SK-N-SH treated with all-trans-retinoic acid at 6 μM for 48 hours (cell line): ENCODE measurements around the gene NEURL1.

Source experiments
- ARNTL ChIP-seq: fragments of 450-650 bp; formaldehyde crosslinking; IDR thresholded peaks from 2 replicates; pipeline ENCODE4 v1.5.0; 2020; ENCODE audit warnings: low read depth, mild to moderate bottlenecking, moderate library complexity, borderline replicate concordance
- CREB5 ChIP-seq: fragments of 250-450 bp; sonication (Bioruptor Pico); IDR thresholded peaks from 2 replicates; pipeline ENCODE4 v1.5.1; 2020; ENCODE audit warnings: low read depth, mild to moderate bottlenecking, moderate library complexity
- CSDC2 ChIP-seq: fragments of 250-450 bp; sonication (Bioruptor Pico); IDR thresholded peaks from 2 replicates; pipeline ENCODE4 v1.5.0; 2020; ENCODE audit warnings: mild to moderate bottlenecking, moderate library complexity
- GLIS3 ChIP-seq: fragments of 250-450 bp; sonication (Bioruptor Pico); IDR thresholded peaks from 2 replicates; pipeline ENCODE4 v1.5.0; 2020; ENCODE audit warnings: mild to moderate bottlenecking, moderate library complexity
- PATZ1 ChIP-seq: fragments of 250-450 bp; sonication (Bioruptor Pico); IDR thresholded peaks from 2 replicates; pipeline ENCODE4 v1.8.0; 2020; ENCODE audit warnings: mild to moderate bottlenecking, moderate library complexity, borderline replicate concordance
- PPARA ChIP-seq: fragments of 250-450 bp; sonication (Bioruptor Pico); IDR thresholded peaks from 2 replicates; pipeline ENCODE4 v1.5.0; 2020; ENCODE audit warnings: mild to moderate bottlenecking, borderline replicate concordance
- TOX ChIP-seq: fragments of 250-450 bp; sonication (Bioruptor Pico); IDR thresholded peaks from 2 replicates; pipeline ENCODE4 v1.8.0; 2021; ENCODE audit warnings: mild to moderate bottlenecking, moderate library complexity, borderline replicate concordance
- TSHZ2 ChIP-seq: fragments of 250-450 bp; sonication (Bioruptor Pico); IDR thresholded peaks from 2 replicates; pipeline ENCODE4 v1.5.0; 2020; ENCODE audit warnings: mild to moderate bottlenecking, moderate library complexity
- ZC3H10 ChIP-seq: fragments of 250-450 bp; sonication (Bioruptor Pico); IDR thresholded peaks from 2 replicates; pipeline ENCODE4 v1.5.1; 2021; ENCODE audit warnings: mild to moderate bottlenecking, moderate library complexity
- ZFP3 ChIP-seq: fragments of 250-450 bp; sonication (Bioruptor Pico); IDR thresholded peaks from 2 replicates; pipeline ENCODE4 v1.5.0; 2020; ENCODE audit warnings: mild to moderate bottlenecking, moderate library complexity
- ZFP30 ChIP-seq: fragments of 450-650 bp; formaldehyde crosslinking; IDR thresholded peaks from 2 replicates; pipeline ENCODE4 v1.5.0; 2022; ENCODE audit warnings: mild to moderate bottlenecking, moderate library complexity
- ZNF70 ChIP-seq: fragments of 450-650 bp; formaldehyde crosslinking; IDR thresholded peaks from 2 replicates; pipeline ENCODE4 v1.5.0; 2020; ENCODE audit warnings: mild to moderate bottlenecking, moderate library complexity

GRCh38 chr10:103547391-103547946 lies 54.0 kb downstream of the NEURL1 start:
- TF ChIP-seq GLIS3 (no peak), ZFP3 (no peak), TOX (CRISPR knock-in tag) (no peak), PPARA (no peak), CSDC2 (CRISPR knock-in tag) (no peak), ARNTL (no peak), CREB5 (CRISPR knock-in tag) (no peak), ZC3H10 (CRISPR knock-in tag) (no peak), ZNF70 (CRISPR knock-in tag) (no peak), ZFP30 (CRISPR knock-in tag) (no peak), PATZ1 (CRISPR knock-in tag) (no peak), TSHZ2 (CRISPR knock-in tag) (no peak)
